Measurements from ENCODE around the gene PLEKHA5.

- TF ChIP-seq, protein P1, sequence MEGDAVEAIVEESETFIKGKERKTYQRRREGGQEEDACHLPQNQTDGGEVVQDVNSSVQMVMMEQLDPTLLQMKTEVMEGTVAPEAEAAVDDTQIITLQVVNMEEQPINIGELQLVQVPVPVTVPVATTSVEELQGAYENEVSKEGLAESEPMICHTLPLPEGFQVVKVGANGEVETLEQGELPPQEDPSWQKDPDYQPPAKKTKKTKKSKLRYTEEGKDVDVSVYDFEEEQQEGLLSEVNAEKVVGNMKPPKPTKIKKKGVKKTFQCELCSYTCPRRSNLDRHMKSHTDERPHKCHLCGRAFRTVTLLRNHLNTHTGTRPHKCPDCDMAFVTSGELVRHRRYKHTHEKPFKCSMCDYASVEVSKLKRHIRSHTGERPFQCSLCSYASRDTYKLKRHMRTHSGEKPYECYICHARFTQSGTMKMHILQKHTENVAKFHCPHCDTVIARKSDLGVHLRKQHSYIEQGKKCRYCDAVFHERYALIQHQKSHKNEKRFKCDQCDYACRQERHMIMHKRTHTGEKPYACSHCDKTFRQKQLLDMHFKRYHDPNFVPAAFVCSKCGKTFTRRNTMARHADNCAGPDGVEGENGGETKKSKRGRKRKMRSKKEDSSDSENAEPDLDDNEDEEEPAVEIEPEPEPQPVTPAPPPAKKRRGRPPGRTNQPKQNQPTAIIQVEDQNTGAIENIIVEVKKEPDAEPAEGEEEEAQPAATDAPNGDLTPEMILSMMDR (IDR thresholded peaks at IDR 0.05) = no peak
- TF ChIP-seq POLR2AphosphoS5 (IDR thresholded peaks at IDR 0.05) (no peak), POLR2A (IDR thresholded peaks at IDR 0.05) (no peak), EP300 (IDR thresholded peaks at IDR 0.05) (no peak)
Measured at GRCh38 chr12:19404242-19404880, 274.8 kb downstream of the PLEKHA5 start.
